ENCODE data around the gene HDAC8.
"Not testable (repeated sequence)": the region's sequence is repeated elsewhere in the genome, so short reads cannot be mapped to it uniquely, and the experiment has no call there.

Gene HDAC8

DNA sequence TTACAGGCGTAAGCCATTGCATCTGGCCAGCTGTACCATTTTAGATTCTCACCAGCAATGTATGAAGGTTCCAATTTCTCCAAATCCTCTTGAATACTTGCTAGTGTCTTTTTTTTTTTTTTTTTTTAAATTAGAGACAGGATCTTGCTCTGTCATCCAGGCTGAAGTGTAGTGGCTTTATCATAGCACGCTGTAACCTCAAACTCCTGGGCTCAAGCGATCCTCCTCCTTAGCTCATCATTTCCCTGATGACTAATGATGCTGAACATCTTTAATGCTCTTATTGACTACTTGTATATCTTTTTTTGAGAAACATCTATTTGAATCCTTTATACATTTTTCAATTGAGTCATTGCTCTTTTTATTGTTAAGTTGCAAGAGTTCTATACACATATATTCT lies 40.3 kb downstream of the HDAC8 start:
- peak; percentile 35 for DNase-seq

DNA sequence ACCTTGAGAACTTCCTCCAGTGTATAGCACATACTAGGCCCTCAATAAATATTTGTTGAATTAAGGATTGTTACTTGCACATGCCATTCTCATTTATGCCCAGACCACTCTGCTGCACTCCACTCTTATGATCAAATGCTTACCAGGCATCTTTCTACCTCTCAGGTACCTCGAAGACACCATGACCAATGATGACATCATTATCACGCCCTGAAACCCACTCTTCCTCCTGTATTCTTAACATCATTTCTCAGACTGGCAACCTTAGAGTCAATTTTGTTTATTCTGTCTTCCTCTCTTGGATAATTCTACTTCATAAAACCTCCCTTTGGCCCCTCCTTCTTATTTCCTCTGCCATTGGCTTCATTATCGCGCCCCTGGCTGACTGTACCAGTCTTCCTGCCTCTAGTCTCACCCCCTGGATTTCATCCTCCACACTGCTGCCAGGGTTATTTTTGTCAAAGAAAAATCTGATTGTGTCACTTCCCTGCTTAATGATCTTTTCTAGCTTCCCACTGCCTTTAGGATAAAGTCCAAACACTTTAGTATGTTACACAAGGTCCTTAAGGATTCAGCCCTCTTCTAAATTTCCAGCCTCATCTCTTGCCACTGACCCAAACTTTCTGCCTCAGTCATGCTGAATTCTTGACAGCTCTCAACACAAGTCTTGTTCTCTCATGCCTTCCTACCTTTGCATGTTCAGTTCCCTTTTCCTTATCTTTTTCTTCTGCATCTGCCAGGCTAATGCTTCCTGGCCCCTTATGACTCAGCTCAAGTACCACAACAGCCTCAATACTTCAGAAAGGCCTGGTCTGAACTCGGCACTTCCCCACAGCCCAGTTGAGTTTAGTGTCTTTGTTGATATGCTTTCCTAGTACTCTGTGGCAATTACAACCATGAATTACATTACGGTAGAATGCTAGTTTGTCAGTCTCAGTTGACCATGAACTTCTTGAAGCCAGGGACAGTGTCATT lies 45.8 kb downstream of the HDAC8 start:
- DNase-seq, result peak; percentile 0

DNA sequence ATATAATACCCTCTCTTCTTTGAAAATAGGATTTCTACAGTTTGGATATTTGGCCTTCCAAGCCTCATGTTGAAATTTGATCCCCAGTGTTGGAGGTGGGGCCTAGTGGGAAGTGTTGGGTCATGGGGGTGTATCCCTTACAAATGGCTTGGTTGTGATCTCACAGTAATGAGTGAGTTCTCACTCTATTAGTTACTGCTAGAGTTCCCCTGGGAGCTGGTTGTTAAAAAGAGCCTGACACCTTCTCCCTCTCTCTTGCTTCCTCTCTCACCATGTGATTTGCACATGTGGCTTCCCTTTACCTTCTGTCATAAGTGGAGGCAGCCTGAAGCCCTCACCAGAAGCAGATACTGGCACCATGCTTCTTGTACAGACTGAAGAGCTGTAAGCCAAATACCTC lies 73.9 kb downstream of the HDAC8 start:
- no peak for DNase-seq

DNA sequence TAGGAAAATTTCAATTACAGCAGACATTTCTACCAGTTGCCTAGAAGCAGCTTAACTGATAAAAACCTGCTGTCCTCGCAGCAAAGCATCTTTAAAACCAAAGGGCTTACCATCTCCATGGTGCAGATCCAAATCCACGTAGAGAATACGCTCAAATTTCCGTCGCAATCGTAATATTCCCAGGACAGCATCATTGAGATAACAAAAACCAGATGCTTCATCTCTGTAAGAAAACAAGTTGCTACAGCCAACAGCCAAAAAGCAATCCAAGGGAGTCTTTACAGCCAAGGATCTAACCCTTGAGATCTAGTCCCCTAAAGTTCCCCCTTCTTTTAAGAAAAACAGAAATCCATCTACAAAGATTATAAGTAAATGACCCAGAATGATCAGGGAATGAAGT lies 77.6 kb downstream of the HDAC8 start:
- no peak for DNase-seq

DNA sequence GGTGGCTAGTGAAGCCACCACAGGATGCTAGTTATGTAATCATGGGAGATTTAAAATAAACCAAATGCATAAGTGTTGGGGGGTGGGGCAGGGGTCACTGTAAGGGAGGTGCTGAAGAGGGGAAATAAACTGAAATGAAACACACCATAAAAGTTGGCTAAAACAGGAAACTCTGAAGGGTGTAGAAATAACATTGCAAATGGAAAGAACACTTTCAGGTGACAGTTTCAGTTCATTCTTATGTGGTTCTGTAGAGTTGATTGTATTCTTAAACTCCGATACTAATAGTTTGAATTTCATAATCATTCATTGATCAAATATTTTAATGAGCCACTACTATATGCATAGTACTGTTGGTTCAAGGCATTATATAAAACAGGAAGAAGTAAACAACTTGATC lies 80.1 kb downstream of the HDAC8 start:
- DNase-seq, result no peak

DNA sequence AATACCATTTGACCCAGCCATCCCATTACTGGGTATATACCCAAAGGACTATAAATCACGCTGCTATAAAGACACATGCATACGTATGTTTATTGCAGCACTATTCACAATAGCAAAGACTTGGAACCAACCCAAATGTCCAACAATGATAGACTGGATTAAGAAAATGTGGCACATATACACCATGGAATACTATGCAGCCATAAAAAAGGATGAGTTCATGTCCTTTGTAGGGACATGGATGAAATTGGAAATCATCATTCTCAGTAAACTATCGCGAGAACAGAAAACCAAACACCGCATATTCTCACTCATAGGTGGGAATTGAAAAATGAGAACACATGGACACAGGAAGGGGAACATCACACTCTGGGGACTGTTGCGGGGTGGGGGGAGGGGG lies 82.4 kb downstream of the HDAC8 start:
- not testable (repeated sequence) for DNase-seq

DNA sequence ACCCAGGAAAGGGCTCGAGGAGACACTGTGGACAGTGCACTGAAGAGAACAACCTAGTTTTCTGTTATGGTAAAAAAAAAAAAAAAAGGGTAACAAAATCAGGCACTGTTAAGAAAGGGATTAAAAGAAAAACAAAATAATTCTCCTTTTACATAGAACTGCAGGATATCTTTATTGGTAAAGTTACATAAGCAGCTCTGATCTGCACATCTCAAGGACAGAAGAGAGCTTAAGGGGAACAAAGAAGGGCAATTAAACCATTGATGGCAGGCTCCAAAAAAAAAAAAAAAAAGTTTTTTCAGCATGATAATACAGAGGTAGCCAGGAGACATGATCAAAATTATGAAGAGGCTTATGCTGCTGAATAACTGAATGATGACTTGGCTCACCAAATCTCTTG lies 85.0 kb downstream of the HDAC8 start:
- DNase-seq, result no peak

DNA sequence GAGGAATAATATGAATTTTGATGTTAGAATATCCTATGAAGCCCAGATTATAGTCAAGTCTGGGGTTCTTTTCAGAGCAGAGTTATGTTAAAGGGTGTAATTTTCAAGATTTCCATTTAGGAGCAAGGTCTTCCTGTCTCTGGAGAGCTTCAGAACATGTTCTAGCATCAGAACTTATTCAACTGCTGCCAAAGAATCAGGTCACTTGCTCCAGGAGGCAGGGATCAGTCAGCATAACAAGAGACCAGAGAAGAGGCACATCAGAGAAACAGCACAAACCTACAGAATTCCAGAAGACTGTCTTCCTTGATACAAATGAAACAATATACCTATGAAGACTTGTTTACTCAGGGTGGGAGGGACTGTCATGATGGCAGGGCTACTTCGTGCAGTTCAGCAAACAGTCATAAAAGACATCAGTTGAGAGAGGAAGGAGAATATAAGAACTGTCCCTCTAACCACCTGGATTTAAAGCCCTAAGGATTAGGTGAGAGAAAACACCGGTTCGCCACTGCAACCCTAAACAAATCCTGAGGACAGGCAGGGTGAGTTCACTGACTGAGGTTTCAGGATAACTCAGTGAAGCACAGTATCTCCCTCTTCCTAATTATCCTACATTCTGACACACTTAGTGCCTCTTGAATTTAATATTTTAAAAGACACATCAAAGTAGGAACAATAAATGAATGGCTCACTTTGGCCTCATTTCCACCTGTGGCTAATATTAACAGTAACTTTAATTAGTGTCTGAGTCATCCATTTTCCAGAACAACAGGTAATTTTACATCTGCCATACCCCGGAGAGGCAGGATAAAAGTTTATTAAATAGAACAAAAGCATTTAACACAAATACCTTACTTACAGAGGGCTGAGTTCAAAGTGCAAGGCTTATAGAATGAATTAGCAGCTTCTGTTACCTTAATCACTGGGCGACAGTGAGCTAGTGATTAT lies 93.0 kb downstream of the HDAC8 start:
- no peak for DNase-seq

DNA sequence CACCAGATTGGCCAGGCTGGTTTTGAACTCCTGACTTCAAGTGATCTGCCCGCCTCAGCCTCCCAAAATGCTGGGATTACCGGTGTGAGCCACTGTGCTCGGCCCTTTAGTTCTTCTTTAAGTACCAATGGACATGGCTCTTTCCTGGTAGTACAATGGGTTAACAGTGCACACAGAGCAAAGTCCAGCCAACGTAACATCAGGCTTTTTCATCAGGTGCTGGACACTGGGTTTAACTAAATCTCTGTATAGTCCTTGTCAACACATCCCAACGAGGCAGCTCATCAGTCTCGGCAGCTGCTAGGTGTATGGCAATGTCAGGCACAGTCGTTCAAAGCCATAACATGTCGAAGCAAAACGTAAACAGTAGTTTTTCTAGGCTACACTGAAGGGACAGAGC lies 93.8 kb downstream of the HDAC8 start:
- no peak for DNase-seq

DNA sequence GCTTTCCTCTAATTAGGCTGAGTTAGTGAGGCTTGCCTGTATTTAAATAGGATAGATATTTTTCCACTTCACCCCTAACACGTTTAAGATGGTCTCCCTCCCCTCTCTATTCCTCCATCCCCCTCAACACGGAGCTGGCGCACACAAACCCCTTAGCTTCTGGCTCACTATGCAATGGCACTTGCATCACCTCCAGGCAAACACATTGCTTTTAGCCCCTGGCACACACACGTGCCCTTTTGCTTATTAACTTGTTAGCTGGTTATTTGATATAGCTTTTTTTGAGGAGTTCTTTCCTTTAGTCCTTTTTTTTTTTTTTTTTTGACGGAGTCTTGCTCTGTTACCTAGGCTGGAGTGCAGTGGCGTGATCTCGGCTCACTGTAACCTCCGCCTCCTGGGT lies 94.3 kb downstream of the HDAC8 start:
- DNase-seq, result no peak

DNA sequence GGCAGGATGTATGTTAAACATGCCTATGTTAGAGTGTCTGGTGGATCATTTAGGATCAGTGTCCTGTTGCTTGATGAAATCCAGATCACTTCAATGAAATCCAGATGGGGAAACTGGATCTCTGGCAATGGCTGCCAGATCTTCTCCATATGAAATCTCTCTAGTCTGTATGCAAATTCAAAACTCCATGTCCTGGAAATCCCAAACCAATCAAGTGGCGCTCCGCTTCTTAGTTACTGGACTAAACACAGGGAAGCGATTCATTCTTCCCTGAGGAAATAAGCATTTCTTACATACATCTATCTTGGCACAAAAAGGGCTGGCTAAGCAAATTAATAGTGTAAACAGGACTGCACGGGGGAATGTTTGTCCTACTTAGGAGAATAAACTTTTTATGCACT lies 94.9 kb downstream of the HDAC8 start:
- no peak for DNase-seq

DNA sequence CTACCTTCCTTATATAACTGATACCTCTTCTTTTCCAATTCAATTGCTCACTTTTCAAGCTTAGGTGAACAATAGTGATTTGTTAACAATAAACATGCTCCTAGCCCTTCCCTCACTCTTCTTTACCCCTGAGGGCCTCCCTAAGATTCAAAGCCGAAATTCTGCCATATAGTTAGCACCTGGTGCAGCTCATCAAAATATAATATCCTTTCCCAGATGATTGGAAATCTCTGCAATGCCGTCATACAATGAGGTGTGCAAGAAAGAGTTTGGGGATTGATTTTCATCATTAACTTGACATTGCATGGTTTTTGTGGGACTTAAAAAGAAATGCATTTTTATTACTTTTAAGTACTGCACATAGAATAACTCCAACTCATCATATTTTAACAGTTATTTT lies 95.3 kb downstream of the HDAC8 start:
- no peak for DNase-seq

DNA sequence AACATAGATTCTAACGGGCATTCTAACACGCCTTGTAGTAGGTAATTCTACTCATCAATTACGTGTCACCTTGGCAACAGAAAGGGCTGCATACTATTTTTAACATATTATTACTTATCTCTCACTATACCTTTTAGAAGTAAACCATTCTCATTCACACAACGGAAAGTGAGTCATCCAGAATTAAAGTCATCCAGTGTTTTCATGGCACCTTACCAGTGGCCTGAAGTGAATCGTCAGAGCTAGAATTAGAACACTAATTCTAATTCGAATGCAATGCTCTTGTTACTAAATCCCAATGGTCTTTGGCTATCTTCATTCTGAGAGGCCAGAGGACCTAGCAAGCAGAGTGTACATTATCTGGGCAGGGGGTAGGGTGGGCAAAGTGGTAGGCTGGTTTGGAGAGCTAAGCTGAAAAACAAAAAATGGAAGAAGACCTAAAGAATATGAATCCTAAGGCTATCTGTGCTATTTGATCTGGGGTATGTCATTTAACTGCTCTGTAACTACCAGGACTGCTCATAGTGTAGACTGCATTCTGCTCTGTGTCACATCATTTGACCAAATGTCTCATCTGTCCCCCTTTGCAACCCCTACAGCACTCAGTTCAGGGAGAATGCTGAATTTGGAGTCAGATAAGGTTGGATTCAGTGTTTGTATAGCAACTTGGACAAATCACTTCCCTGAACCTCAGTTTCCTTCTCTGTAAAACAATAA lies 96.5 kb downstream of the HDAC8 start:
- DNase-seq, result no peak

DNA sequence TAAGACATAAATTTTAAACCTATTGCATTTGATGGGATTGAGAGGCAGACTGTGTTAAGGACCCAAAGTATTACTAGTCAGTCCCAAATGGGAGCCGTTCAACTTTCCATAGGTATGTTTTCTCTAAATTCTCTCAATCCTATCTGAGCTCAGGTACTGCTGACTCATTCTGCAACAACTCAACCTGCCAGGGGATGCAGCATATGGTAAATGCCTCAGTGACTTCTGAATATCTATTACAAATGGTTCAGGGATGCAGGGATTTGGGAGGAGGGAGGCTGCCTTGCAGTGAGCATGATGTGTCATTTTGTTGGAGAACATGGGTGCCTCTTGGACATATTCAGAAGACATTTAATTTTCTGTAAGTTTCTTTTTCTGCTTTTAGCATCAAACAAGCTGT lies 97.3 kb downstream of the HDAC8 start:
- no peak for DNase-seq

DNA sequence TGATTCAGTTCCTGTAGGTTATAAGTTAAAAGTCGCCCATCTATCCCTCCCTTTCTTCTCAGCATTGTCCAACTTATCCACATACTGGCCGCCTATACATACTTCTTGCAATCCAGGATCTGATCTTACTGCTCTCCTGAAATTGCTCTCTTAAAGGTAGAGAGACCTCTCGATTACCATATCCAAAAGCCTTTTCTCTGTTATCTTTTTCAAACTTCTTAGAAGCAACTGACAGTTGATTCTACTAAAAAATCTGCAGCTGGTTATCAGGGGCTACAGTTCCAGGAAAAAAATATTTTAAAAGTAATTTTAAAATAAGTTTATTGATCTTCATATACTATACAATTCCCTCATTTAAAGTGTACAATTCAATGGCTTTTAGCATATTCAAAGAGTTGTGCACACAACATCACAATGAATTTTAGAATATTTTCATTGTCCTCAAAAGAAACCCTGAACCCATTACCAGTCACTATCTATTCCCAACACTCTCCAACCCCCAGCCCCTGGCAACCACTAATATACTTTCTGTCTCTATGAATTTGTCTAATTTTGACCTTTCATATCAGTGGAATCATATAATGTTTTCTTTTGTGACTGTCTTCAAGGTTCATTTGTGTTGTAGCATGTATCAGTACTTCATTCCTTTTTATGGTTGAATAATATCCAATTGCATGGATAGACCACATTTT lies 102.0 kb downstream of the HDAC8 start:
- no peak for DNase-seq

DNA sequence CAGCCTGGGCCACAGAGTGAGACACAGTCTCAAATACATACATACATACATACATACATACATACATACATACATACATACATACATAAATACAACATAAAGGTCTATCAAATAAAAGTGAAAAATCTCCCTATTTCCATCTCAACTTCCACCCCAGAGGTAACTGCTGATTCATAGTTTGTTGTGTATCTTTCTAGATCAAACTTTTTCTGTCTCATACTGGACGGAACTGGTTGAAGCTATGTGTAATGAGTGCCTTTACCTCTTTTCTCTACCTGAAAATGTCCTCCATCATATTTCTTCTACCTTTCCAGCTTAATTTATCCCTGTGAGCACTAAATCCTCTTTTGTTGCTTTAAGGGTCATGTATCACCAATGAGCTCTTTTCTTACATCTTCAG lies 102.5 kb downstream of the HDAC8 start:
- DNase-seq, result no peak

DNA sequence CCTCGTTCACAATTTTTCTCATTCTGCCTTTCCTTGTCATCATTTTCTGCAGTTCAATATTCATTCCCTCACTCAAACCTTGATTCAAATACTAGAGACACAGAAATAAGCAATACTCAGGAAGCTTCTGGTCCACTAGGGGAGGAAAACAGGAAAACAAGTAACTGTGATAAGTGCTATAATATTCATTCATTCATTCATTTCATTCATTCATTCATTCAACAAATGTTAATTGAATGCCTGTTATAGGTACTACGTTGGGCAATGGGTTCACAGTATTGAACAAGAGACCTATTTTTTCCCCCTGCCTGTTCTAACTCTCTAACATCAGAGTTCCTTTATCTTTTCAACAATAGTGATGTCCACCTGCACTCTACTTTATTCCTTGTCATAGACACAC lies 104.0 kb downstream of the HDAC8 start:
- no peak for DNase-seq

DNA sequence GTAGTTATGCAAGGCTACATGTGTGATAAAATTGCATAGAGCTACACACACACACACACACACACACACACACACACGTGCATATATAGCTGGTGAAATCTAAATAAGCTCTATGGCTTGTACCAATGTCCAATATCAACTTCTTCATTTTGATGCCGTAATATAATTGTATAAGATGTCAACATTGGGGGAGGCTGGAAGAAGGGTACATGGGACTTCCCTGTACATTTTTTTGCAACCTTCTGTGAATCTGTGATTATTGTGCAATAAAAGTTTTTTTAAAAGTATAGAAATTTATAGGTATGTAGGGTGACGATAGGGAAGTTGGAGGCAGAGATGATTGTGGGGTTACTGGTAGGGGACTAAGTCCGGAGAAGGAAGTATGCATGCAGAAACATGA lies 105.5 kb downstream of the HDAC8 start:
- DNase-seq, result no peak

DNA sequence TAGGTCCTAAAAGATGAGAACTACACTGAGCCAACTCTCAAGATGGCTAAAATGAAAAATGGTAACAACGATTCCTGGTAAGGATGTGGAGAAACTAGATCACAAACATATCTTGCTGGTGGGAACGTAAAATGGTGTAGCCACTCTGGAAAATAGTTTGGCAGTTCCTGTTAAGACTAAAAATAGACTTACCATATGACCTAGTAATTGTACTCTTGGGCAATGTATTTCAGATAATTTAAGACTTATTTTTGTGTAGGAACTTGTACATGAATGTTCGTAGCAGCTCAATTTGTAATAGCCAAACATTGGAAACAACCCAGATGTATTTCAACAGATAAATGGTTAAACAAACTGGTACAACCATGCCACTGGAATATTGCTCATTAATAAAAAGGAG lies 106.2 kb downstream of the HDAC8 start:
- no peak for DNase-seq

DNA sequence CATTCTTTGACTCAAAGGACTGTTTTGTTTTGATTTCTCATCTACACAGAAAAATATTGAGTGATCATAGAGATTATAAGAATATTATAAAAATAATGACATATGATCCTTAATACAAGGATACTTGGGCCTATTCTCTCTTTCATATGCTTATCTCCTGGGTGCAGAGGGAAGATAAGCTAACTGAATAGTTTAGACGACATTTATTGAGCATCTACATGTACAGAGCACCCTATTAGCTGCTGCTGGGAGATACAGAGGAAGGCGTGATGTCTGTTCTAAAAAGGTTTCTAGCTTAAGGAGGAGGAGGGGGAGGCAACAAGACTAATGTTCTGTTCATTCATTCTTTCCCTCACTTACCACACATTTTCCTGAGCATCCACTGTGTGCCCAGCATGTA lies 106.8 kb downstream of the HDAC8 start:
- no peak for DNase-seq

DNA sequence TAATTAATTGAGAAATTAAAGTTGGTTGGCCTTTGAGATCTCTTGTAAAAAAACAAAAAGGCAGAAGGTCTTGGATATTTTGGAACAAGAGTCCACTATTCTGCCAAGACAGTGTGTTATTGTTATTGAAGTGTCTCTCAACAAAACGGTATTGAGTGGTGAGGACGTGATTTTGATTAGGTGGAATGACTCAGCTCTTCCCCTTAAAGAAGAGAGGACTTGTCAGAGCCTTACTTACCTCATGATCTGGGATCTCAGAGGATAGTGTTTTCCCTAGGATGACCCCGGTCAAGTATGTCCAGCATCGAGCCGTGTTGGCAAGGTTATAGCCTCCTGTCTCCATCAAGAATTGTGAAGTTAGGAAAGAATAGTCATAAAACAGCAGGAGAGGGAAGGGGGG lies 110.9 kb downstream of the HDAC8 start:
- DNase-seq, result no peak

DNA sequence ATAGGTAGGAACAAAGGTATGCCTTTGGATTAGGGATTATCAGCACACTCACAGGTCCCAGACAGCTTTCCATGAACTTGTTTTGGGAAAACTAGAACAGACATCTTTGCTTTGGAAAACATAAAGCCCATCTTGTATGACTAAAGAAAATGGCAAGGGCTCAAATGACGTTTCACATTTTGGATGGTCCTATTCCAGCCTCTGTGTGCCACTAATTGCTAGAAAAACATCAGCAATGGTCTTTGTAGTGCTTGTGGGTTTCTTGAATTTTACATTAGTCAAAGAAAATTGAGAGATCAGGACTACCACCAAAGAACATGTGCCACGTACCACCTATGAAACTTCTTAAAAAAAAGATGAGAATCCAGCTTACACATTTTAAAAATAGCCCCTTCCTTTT lies 111.4 kb downstream of the HDAC8 start:
- no peak for DNase-seq

DNA sequence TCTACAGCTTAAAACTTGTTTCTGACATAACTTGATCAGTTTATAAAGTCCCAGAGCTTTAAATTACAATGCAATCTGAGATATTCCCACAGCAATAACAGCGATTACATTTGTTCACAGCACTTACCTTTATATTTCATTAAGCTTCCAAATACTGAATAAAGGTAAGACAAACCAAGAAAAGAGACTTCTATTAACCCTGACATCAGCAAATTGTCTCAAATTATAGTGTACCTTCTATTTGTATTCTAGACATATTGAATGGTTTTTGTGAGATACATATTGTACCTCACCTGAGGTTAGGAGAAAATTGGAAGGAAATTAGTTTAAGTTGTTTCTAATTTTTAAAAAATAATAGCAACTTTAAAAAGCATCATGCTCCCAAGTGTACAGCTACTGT lies 111.9 kb downstream of the HDAC8 start:
- DNase-seq, result no peak

Data from EL (cell line).